DOHH2 (cell line): ENCODE measurements around the gene TSC22D1.

Experiments used
- H3F3A ChIP-seq: fragments of 200-600 bp; sonication (generic), shearing (Covaris generic); 2 replicates; pipeline ENCODE4 v1.6.0; 2016; ENCODE audit warnings: antibody characterized with exemption, mild to moderate bottlenecking; ENCODE audit not compliant: control insufficient read depth, insufficient read depth
- H3K27ac ChIP-seq: fragments of 200-600 bp; sonication (generic); 2 replicates; pipeline ENCODE4 v1.5.1; 2014; ENCODE audit warnings: low read depth, mild to moderate bottlenecking, low read length, moderate library complexity
- H3K27me3 ChIP-seq: fragments of 200-600 bp; sonication (generic); 2 replicates; pipeline ENCODE4 v1.6.1; 2014; ENCODE audit warnings: mild to moderate bottlenecking, low read length, mixed read lengths; ENCODE audit not compliant: control insufficient read depth
- H3K36me3 ChIP-seq: fragments of 200-600 bp; sonication (generic); 2 replicates; pipeline ENCODE4 v1.6.1; 2014; ENCODE audit warnings: mild to moderate bottlenecking, low read length, moderate library complexity, mixed read lengths; ENCODE audit not compliant: control insufficient read depth
- H3K4me1 ChIP-seq: fragments of 200-600 bp; sonication (generic); 2 replicates; pipeline ENCODE4 v1.6.1; 2014; ENCODE audit warnings: mild to moderate bottlenecking, low read length, mixed read lengths; ENCODE audit not compliant: control insufficient read depth
- H3K4me2 ChIP-seq: fragments of 200-600 bp; sonication (generic); 2 replicates; pipeline ENCODE4 v1.6.0; 2014; ENCODE audit warnings: mild to moderate bottlenecking, low read length, moderate library complexity
- H3K4me3 ChIP-seq: fragments of 200-600 bp; sonication (generic); 2 replicates; pipeline ENCODE4 v1.5.1; 2014; ENCODE audit warnings: mild to moderate bottlenecking, low read length, mixed read lengths
- H3K79me2 ChIP-seq: fragments of 200-600 bp; sonication (generic); 2 replicates; pipeline ENCODE4 v1.6.1; 2014; ENCODE audit warnings: mild to moderate bottlenecking, low read length, mixed read lengths; ENCODE audit not compliant: control insufficient read depth
- H3K9me2 ChIP-seq: fragments of 200-600 bp; sonication (generic); replicated peaks from 2 replicates; pipeline ENCODE4 v1.6.1; 2014; ENCODE audit warnings: mild to moderate bottlenecking, low read length, mixed read lengths; ENCODE audit not compliant: control insufficient read depth
- H3K9me3 ChIP-seq: fragments of 200-600 bp; sonication (generic); 2 replicates; pipeline ENCODE4 v1.6.1; 2014; ENCODE audit warnings: antibody characterized with exemption, low read length, mixed read lengths; ENCODE audit not compliant: control insufficient read depth, insufficient read depth
- H4K20me1 ChIP-seq: fragments of 200-600 bp; sonication (generic); 2 replicates; pipeline ENCODE4 v1.6.0; 2014; ENCODE audit warnings: low read depth, mild to moderate bottlenecking, antibody characterized with exemption, low read length, moderate library complexity; ENCODE audit not compliant: control insufficient read depth, insufficient read depth
- CTCF ChIP-seq: fragments of 200-600 bp; sonication (generic); IDR thresholded peaks from one replicate; pipeline ENCODE4 v1.5.1; 2014; ENCODE audit warnings: antibody characterized with exemption, mild to moderate bottlenecking, low read depth, low read length; ENCODE audit not compliant: poor library complexity, severe bottlenecking
- EZH2phosphoT487 ChIP-seq: fragments of 200-600 bp; sonication (generic); IDR thresholded peaks from 2 replicates; pipeline ENCODE4 v1.6.1; 2017; ENCODE audit warnings: borderline replicate concordance, mild to moderate bottlenecking, antibody characterized with exemption, low read length, moderate library complexity, mixed read lengths

The TSC22D1 gene

GRCh38 chr13:44401577-44401976 lies 174.6 kb downstream of the TSC22D1 start:
- TF ChIP-seq EZH2phosphoT487: no peak
- TF ChIP-seq CTCF: no peak
- Histone ChIP-seq H3K36me3 (no peaks in the 10 kb centered on the region), H3K79me2 (no peaks in the 10 kb centered on the region), H3K9me2 (no peaks in the 10 kb centered on the region), H3F3A (no peaks in the 10 kb centered on the region), H3K4me2 (no peak overlapping the region), H3K27ac (no peak overlapping the region), H3K27me3 (no peaks in the 10 kb centered on the region), H4K20me1 (no peaks in the 10 kb centered on the region), H3K9me3 (no peaks in the 10 kb centered on the region), H3K4me3 (no peak overlapping the region), H3K4me1 (peaks cover 12% of the 10 kb centered on the region)

- Histone ChIP-seq H3K9me2 (no peaks in the 10 kb centered on the region), H3K79me2 (no peaks in the 10 kb centered on the region), H3K27me3 (no peaks in the 10 kb centered on the region), H3K4me3 (no peak overlapping the region), H4K20me1 (no peaks in the 10 kb centered on the region), H3K4me1 (peaks cover 12% of the 10 kb centered on the region), H3F3A (no peaks in the 10 kb centered on the region), H3K27ac (no peak overlapping the region), H3K36me3 (no peaks in the 10 kb centered on the region), H3K9me3 (no peaks in the 10 kb centered on the region), H3K4me2 (no peak overlapping the region)
- TF ChIP-seq CTCF (no peak), EZH2phosphoT487 (no peak)
These were observed 175.4 kb downstream of the TSC22D1 start for GRCh38 chr13:44400736-44401135.

GRCh38 chr13:44399074-44399473 lies 177.1 kb downstream of the TSC22D1 start:
- Histone ChIP-seq H3K9me3 (no peaks in the 10 kb centered on the region), H4K20me1 (no peaks in the 10 kb centered on the region), H3K27me3 (no peaks in the 10 kb centered on the region), H3K4me1 (peaks cover 12% of the 10 kb centered on the region), H3K9me2 (no peaks in the 10 kb centered on the region), H3F3A (no peaks in the 10 kb centered on the region), H3K36me3 (no peaks in the 10 kb centered on the region), H3K79me2 (no peaks in the 10 kb centered on the region), H3K4me2 (no peak overlapping the region), H3K27ac (no peak overlapping the region), H3K4me3 (no peak overlapping the region)
- no peak for TF ChIP-seq EZH2phosphoT487
- TF ChIP-seq CTCF: no peak

GRCh38 chr13:44398606-44399005 lies 177.5 kb downstream of the TSC22D1 start:
- no peaks in the 10 kb centered on the region for H3F3A ChIP-seq
- H4K20me1 ChIP-seq: no peaks in the 10 kb centered on the region
- H3K4me2 ChIP-seq: no peak overlapping the region
- no peaks in the 10 kb centered on the region for H3K79me2 ChIP-seq
- H3K36me3 ChIP-seq: no peaks in the 10 kb centered on the region
- no peak overlapping the region for H3K27ac ChIP-seq
- TF ChIP-seq EZH2phosphoT487 (no peak), CTCF (no peak)
- H3K4me1 ChIP-seq: peaks cover 12% of the 10 kb centered on the region
- no peaks in the 10 kb centered on the region for H3K9me2 ChIP-seq
- H3K27me3 ChIP-seq: no peaks in the 10 kb centered on the region
- H3K4me3 ChIP-seq: no peak overlapping the region
- H3K9me3 ChIP-seq: no peaks in the 10 kb centered on the region
